H54 (cell line): ENCODE results near the gene KDF1.

ENCODE experiments used
- DNase-seq: peaks from one replicate; pipeline ENCODE4 v3.0.0; 2011; ENCODE audit warnings: low spot score, mixed read lengths; ENCODE audit not compliant: insufficient read length
- FAIRE-seq: peaks from 3 replicates; lab custom pipeline; 2011; peaks lifted over from hg19 to GRCh38; lab: Jason Lieb, UNC
- POLR2A ChIP-seq: IDR thresholded peaks from 2 replicates; pipeline ENCODE4 v1.6.1; 2011; ENCODE audit warnings: low read depth, mild to moderate bottlenecking, low read length

Gene KDF1, protein sequence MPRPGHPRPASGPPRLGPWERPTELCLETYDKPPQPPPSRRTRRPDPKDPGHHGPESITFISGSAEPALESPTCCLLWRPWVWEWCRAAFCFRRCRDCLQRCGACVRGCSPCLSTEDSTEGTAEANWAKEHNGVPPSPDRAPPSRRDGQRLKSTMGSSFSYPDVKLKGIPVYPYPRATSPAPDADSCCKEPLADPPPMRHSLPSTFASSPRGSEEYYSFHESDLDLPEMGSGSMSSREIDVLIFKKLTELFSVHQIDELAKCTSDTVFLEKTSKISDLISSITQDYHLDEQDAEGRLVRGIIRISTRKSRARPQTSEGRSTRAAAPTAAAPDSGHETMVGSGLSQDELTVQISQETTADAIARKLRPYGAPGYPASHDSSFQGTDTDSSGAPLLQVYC

GRCh38 chr1:26959722-26960624 lies at the start of gene KDF1:
Gene KDF1 (minus strand): TSS chr1:26960468. CDS start chr1:26952380, 8,088 bp downstream.
- DNase-seq (no peak), FAIRE-seq (no peak)
- no peak for TF ChIP-seq POLR2A

- no peak for TF ChIP-seq POLR2A
- DNase-seq: no peak
- FAIRE-seq: no peak
Measured at GRCh38 chr1:27009601-27010197, 49.4 kb upstream of the KDF1 start.

DNA sequence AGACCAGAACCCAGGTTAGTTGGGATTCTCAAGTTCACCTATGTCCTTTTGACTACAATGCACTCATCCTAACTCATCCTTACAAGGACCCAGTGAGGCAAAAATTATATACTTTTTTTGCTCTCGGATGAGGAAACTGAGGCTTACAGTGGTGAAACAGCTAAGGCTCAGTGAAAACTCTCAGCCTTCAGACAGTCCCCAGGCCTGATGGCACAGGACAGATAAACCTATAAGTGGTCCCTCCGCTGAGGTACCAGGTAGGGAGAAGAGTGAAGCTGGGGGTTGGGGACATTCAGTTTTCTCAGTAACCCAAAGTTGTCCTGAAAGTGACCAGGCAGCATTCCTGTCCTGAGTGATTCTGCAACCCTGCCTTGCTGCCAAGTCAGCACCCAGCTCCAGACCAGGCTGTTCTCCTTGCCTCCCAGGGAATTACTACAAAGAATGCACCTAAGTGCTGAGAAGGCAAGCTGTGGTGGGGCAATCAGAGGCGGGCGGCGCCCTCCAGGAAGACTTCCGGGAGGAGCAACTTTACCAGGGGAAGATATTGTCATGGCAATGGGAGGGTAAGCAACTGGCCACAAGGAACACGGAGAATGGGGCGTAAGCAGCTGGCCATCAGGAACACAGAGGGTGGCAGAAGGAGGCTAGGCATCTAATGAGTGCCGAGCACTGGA lies 47.8 kb upstream of the KDF1 start:
- no peak for FAIRE-seq
- no peak for DNase-seq
- no peak for TF ChIP-seq POLR2A

- FAIRE-seq: no peak
- DNase-seq: no peak
- TF ChIP-seq POLR2A: no peak
Measured at GRCh38 chr1:27006683-27007082, 46.4 kb upstream of the KDF1 start.

DNA sequence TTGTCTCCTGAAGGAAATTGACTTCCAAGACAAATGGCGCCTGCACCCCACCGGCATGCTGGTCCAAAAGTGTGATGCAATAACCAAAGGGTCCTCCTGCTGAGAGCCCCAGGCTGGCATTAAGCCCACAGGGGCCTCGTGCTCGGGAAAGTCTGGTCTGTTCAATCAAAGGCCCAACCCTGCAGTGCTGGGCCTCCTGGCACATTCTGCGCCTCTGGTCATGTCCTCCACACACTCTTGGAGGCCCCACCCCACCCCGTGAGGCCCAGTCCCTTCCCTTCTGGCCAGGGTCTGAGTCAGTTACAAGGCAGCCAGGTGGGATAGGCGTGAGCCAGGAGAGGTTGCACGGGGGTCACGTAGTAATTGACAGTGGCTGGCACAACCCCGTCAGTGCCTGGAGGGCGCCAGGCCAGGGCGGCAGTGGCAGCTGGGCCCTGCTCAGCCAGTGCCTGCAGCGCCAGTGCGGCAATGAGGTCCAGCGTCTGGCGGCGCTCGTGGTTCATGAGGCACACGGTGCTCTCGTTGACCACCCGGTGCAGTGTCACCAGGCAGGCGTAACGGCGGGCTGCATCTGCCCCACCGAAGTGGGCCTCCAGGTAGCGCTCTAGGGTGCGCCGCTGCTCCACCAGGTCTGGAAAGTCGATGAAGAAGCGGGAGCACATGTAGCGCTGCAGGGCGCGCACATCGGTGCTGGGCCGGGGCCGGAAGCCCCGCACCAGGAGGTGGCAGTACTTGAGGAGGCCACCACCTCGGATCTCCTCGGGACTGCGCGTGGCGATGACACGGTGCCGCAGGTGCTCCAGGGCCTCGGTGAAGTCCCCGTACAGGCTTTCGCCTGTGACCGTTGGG lies 45.6 kb upstream of the KDF1 start:
- FAIRE-seq: no peak
- TF ChIP-seq POLR2A: no peak

GRCh38 chr1:27005166-27005530 lies 44.9 kb upstream of the KDF1 start:
- DNase-seq (no peak), FAIRE-seq (no peak)
- no peak for TF ChIP-seq POLR2A

More for the DNA sequence above, 45.6 kb upstream of the KDF1 start:
- DNase-seq: no peak

DNA sequence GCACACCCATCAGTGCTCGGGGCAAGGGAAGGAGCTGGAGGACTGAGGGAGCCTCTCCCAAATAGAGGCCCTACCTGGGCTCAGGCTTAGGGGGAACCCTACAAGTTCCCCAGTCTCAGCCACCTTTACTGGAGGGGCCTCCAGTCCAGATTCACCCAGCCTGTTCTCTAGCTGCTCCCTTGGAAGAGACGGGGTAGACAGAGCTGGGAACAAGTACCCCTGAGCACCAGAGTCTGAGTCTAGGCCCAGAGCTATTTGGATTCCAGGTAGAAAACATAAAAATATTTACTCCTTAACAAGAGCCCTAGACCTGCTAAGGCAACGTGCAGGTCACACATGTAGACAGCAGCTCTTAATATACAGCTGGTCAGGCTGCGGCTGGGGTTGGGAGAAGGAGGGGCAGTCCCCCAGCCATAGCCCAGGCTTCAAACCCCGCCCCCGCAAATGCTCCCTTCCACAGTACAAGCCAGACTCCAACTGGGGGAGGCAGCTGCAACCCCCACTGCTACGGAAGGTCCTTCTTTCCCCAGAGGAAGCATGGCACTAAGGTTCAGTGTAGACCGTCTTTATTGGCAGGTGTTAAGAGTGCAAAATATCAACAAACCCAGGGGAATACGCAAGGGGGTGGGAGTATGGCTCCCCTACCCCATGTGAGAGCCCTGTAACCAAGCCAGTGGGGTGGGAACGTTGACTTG lies 44.4 kb upstream of the KDF1 start:
- DNase-seq (no peak), FAIRE-seq (no peak)
- no peak for TF ChIP-seq POLR2A

- TF ChIP-seq POLR2A: no peak
- FAIRE-seq: no peak
- DNase-seq: no peak
Measured at GRCh38 chr1:27003745-27004470, 43.6 kb upstream of the KDF1 start.

DNA sequence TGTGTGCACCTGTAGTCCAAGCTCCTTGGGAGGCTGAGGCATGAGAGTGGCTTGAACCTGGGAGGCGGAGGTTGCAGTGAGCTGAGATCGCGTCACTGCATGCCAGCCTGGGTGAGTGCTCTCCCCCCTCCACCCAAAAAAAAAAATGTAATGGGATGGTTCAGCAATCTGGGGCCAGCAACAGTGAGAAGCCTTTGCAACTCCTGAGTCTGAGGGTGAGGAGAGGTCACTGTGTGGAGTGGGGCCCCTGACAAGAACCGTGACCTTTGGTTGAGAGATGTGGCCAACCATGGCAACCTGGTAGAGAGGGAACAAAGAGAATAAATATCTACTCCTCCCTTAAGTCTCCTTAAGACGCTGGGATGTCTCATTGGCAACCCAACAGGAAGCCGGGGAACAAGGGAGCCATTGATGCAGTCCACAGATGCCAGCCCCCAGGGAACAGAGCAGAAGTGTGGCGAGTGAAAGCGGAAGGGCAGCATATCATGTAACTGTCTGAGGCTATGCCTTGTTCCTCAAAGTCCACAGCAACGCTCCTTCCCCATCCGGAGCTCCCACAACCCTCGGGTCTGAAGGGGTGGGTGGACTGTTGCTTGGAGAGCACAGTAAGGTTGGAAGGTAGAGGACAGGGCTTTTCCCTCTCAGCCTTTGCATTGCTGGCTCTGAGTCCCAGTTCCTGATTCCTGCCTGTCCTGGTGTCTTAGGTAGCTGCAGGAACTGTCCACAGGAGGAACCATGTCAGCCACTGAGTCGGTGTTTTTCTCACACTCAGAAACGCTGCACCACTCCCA lies 41.5 kb upstream of the KDF1 start:
- DNase-seq (no peak), FAIRE-seq (no peak)
- TF ChIP-seq POLR2A: no peak

DNA sequence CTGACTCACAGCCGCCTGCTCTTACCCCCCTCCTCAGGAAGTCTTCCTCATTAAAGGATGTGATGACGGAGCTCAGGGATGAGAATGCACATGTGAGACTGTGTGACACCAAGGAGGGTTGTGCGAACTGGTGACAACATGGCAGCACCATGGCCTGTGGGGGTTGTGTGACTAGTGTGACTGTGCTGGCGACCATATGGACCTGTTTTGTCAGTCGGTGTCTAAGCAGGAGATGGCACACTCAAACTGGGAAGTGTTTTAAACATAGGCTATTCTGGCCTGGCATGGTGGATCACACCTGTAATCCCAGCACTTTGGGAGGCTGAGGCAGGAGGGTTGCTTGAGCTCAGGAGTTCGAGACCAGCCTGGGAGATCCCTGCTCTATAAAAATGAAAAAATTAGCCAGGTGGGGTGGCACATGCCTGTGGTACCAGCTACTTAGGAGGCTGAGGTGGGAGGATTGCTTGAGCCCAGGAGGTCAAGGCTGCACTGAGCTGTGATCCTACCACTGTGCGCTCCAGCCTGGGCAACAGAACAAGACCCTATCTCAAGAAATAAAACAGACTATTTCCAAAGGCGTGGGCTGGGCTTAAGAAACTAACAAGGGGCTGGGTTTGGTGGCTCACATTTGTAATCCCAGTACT lies 40.7 kb upstream of the KDF1 start:
- FAIRE-seq (no peak), DNase-seq (no peak)
- no peak for TF ChIP-seq POLR2A
